ENCODE results near the gene ART1. TPM values are rescaled to one million over a fixed set of nuclear protein-coding genes. Genes with fewer than 3 reads are reported as not detected.

Gene ART1
- total RNA-seq, 1 donor from 2014 or later: not detected

DNA sequence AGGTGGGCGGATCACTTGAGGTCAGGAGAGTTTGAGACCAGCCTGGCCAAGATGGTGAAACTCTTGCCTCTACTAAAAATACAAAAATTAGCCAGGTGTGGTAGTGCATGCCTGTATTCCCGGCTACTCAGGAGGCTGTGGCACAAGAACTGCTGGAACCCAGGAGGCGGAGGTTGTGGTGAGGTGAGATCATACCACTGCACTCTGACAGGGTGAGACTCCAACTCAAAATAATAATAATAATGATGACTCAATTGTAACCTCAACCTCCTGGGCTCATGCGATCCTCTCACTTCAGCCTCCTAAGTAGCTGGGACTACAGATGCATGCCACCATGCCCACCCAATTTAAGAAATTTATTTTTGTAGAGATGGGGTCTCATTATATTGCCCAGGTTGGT lies 41.8 kb downstream of the ART1 start:
- ATAC-seq: no peak

DNA sequence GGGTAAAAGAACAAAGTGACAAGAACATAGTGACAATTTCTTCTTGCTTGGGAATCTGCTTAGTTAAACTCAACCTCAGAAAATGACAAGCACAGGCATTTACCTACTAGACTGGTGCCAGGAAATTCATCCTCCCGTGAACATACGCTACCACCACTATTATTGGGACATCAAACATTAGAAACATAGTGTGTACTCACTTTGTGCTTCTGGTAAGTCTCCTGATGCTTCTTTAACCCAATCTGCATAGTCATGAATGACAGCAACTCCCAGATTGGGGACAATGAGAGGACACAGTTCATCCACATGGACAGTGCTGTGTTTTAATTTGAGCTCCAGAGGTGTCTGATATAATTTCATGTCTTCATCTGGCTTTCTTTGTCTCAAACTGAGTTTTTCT lies 55.5 kb downstream of the ART1 start:
- intact Hi-C loops (cut with DNase I): no loop called here
- ATAC-seq: no peak

More for the DNA sequence above, 41.8 kb downstream of the ART1 start:
- intact Hi-C loops (cut with DNase I): no loop called here
- no peak for DNase-seq (ENCODE audit: low spot score)

DNA sequence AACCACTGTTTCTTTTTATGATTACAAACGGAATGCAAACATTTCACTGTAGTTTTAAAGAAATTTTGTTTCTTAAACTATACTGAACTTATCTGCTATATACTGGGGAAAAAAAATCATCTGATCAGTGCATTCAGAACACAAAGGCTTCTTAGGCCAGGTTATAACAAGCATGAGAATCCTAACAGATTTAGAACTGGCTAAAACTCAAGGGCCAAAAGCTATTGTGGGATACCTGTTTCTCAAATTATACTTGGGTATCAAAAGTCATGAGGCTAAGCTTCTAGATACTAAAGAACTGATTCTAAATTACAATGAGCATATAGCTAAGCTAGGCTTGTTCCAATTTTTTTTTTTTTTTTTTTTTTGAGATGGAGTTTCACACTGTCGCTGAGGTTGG lies 56.0 kb downstream of the ART1 start:
- ATAC-seq (no peak), DNase-seq (ENCODE audit: low spot score) (no peak)
- intact Hi-C loops (cut with DNase I): no loop called here

More for the DNA sequence above, 55.5 kb downstream of the ART1 start:
- no peak for DNase-seq (ENCODE audit: low spot score)

DNA sequence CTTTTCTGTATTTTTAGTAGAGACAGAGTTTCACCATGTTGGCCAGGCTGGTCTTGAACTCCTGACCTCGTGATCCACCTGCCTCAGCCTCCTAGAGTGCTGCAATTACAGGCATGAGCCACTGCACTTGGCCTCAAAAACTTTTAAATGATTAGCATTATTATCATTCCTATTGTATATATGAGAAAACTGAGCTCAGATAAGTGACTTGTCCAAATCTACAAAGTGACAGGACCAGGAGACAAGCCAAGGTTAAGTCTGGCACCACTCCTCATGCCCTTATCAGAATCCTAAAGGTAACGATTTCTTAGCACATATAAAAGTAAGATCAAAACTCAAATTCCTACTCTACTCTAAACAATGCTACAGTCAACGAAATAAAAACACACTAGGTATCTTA lies 58.5 kb downstream of the ART1 start:
- ATAC-seq: no peak
- intact Hi-C loops (cut with DNase I): no loop called here
- no peak for DNase-seq (ENCODE audit: low spot score)

DNA sequence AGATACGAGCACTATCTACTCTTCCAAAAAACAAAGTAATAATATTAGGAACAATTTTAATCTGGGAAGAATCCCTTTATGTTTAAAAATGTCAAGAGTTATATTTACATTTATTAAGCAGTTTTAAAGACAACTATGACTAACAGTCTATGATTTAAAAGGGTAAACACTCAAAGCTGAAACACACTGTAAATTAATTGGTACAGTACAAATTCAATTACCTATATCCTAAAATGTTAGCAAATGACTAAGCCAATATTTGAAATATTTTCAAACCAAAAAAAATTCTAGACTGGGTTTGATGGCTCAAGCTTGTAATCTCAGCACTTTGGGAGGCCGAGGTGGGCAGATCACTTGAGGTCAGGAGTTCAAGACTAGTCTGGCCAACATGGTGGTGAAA lies 62.2 kb downstream of the ART1 start:
- DNase-seq (ENCODE audit: low spot score): no peak
- ATAC-seq: no peak
- intact Hi-C loops (cut with DNase I): no loop called here

DNA sequence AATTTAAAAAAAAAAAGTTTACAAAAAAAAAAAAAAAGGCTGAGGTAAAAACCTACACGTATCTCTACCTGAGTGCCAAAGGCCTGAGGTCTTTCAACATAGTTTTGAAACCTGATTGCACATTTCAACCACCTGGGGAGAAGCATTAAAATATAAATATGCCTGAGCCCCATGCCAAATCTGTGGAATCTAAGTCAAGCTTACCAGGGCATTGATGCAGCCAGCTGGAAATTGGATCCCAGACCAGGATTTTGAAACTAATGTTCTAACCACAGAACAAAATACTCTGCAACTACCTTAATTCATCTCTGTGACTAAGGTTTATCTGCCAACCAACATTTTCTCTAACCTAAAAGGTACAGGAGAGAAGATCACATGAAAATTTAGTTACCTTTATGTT lies 65.0 kb downstream of the ART1 start:
- DNase-seq (ENCODE audit: low spot score) (no peak), ATAC-seq (no peak)
- intact Hi-C loops (cut with DNase I): no loop called here

DNA sequence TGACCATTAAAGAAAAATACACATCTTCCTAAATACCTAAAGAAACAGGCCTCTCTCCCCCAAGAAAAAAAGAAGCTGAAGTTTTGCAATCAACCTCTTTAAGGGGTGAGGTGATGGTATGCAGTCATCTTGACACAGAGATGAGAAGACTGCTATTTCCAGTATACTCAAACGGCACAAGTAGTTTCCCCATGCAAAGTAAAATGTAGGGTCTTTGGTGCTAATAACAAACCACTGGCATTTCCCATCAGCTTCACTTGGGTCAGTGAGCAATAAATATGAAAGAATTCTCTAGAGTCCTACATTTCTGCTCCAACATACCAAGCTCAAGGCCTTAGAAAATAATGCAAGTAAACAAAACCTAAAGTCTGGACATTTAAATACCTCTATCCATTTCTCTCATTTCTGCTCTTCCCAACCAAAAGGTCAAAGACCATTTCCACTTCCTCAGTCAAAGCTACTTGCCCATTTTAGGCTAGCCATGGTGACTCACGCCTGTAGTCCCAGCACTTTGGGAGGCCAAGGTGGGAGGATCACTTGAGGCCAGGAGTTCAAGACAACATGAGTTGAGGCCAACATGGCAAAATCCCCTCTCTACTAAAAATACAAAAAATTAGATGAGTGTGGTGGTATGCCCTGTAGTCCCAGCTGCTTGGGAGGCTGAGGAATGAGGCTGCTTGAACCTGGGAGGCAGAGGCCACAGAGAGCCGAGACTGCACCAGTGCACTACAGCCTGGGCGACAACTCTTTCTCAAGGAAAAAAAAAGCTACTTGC lies 65.7 kb downstream of the ART1 start:
- intact Hi-C loops (cut with DNase I): no loop called here
- DNase-seq (ENCODE audit: low spot score) (no peak), ATAC-seq (no peak)

DNA sequence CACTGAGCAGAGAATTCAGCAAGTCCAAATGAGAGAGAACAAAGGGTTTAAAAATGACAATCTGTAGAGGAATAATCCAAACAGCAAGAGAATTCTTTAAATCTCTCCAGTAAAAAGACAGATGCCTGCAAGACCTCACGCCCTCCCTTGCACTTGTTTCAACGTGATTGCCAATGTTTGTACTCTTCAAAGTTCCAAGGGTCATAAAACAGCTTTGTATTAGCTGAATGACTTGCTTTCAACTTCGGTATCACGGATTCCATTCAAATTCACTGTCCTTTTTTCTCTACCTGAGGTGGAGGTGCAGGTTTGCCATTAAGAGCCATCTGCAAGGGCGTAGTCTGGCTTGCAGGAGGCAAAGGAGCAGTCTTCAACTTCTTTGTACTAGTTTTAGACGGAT lies 67.3 kb downstream of the ART1 start:
- intact Hi-C loops (cut with DNase I): no loop called here
- ATAC-seq (no peak), DNase-seq (ENCODE audit: low spot score) (no peak)

Other genes starting within 250 kb of the ART1 start
- 0.27 TPM for gene ART5, start 3.1 kb upstream of the ART1 start, total RNA-seq
- 4.6 TPM for gene CHRNA10, start 26.3 kb downstream of the ART1 start, total RNA-seq
- gene NUP98, start 152.4 kb downstream of the ART1 start, total RNA-seq: 93.1 TPM
- 15.8 TPM for gene PGAP2, start 163.4 kb downstream of the ART1 start, total RNA-seq
- gene RHOG, start 195.8 kb downstream of the ART1 start, total RNA-seq: 50.6 TPM
- gene STIM1, start 210.5 kb downstream of the ART1 start, total RNA-seq: 49.6 TPM

Measured in sciatic nerve (tissue), 2 donors.